IPS-18c (cell line): ENCODE results near the gene PDE8B.

ENCODE experiments used
- H3K4me3 ChIP-seq: 2 replicates; pipeline ENCODE4 v1.7.0; 2013; ENCODE audit warnings: low read depth, mild to moderate bottlenecking, low read length, moderate library complexity; ENCODE audit not compliant: insufficient read depth
- H3K9me3 ChIP-seq: one replicate; pipeline ENCODE4 v1.6.1; 2013; ENCODE audit warnings: mild to moderate bottlenecking, low read length, moderate library complexity; ENCODE audit not compliant: control insufficient read depth, insufficient read depth

Gene PDE8B

GRCh38 chr5:77420940-77421339 lies 210.5 kb downstream of the PDE8B start:
- no peak overlapping the region for H3K4me3 ChIP-seq
- H3K9me3 ChIP-seq: no peaks in the 10 kb centered on the region

DNA sequence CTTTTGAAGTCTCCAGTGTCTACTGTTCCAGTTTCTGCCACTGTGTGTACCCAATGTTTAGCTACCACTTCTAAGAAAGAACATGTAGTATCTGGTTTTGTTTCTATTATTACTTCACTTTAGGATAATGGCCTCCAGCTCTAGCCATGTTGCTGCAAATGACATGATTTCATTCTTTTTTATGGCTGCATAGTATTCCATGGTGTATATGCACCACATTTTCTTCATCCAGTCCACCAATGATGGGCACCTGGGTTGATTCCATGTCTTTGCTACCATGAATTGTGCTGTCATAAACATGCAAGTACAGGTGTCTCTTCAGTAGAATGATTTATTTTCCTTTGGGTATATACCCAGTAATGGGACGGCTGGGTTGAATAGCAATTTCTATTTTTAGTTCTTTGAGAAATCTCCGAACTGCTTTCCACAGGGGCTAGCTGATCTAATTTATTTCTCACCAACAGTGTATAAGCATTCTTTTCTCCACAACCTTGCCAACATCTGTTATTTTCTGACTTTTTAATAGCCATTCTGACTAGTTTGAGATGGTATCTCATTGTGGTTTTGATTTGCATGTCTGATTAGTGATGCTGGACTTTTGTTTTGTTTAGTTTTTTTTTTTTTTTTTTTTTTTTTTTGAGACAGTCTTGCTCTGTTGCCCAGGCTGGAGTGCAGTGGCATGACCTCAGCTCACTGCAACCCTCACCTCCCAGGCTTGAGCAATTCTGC lies 212.7 kb downstream of the PDE8B start:
- Histone ChIP-seq H3K9me3 (no peaks in the 10 kb centered on the region), H3K4me3 (no peak overlapping the region)

DNA sequence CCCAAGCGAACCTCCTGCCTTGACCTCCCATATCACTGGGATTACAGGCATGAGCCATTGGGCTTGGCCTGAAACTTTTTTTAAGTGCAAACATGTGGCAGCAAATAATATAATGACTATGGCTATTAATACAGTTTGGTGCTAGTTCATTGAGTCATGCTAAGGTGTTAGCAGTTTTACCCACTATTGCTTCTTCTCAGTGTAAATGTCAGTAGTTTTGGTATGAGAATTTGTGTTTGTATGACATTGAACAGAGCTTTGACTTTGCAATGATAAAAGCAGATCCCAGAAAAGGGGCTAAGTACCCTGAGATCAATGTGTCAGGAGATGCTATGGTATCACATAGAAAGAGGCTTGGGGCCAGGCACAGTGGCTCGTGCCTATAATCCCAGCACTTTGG lies 214.4 kb downstream of the PDE8B start:
- no peaks in the 10 kb centered on the region for H3K9me3 ChIP-seq
- no peak overlapping the region for H3K4me3 ChIP-seq

GRCh38 chr5:77425420-77425819 lies 214.9 kb downstream of the PDE8B start:
- no peaks in the 10 kb centered on the region for H3K9me3 ChIP-seq
- H3K4me3 ChIP-seq: no peak overlapping the region

- Histone ChIP-seq H3K4me3 (no peak overlapping the region), H3K9me3 (no peaks in the 10 kb centered on the region)
Measured at GRCh38 chr5:77425998-77426659, 215.6 kb downstream of the PDE8B start.

- no peaks in the 10 kb centered on the region for H3K9me3 ChIP-seq
- no peak overlapping the region for H3K4me3 ChIP-seq
Measured at GRCh38 chr5:77426670-77427069, 216.2 kb downstream of the PDE8B start.

DNA sequence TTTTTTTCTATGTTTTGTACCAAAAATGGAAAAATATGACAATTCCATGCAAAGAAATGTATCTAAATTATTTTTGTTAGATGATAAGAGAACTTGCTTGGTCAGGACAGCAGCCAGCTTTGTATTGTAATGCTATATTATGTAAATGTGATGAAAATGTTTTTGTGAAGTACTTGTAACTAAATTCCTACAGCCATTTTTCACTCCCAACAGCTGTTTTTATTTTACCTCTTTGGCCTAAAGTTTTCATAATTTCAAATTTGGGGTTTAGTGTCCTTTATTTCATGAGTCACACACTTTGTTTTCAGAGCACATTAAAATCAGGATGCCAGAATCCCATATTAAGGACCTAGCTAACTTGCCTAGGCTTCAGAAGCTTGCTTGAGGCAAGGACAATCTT lies 217.5 kb downstream of the PDE8B start:
- Histone ChIP-seq H3K9me3 (no peaks in the 10 kb centered on the region), H3K4me3 (no peak overlapping the region)

GRCh38 chr5:77428526-77428925 lies 218.0 kb downstream of the PDE8B start:
- no peak overlapping the region for H3K4me3 ChIP-seq
- no peaks in the 10 kb centered on the region for H3K9me3 ChIP-seq

- H3K9me3 ChIP-seq: no peaks in the 10 kb centered on the region
Measured at GRCh38 chr5:77430726-77431125, 220.2 kb downstream of the PDE8B start.

DNA sequence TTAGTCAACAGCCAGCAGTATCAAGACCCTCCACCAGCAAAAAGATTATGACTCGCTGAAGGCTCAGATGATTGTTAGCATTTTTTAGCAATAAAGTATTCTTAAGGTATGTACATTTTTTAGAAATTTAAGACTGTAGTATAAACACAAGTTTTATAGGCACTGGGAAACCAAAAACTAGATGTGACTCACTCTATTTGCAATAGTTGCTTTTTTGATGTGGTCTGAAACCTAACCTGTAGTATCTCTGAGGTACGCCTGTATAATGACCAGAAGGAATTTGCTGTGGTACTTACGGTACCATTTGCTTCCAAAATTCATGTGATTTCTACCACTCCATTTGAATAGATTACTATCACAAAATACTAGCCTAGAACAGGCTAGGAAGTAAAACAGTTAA lies 220.8 kb downstream of the PDE8B start:
- Histone ChIP-seq H3K4me3 (no peak overlapping the region), H3K9me3 (no peaks in the 10 kb centered on the region)

More at GRCh38 chr5:77430726-77431125, 220.2 kb downstream of the PDE8B start:
- no peak overlapping the region for H3K4me3 ChIP-seq

DNA sequence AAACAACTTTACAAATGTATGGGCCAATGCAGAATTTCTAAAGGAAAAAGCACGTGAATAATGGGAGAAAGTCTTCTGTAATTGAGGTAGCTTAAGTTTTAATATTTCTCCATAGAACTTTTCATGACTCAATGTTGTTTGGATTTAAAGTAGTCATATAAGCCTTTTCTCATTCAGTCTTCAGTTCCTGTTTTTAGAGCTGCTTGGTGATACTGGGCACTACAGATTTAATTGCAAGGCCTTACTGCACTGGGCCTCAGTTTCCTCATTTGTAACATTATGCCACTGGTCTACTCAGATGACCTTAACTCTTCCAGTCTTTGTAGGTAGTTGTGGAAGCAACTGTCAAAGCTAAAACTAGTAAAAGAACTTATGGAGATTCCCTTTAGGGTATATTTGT lies 221.2 kb downstream of the PDE8B start:
- Histone ChIP-seq H3K4me3 (no peak overlapping the region), H3K9me3 (no peaks in the 10 kb centered on the region)

GRCh38 chr5:77437194-77437593 lies 226.7 kb downstream of the PDE8B start:
- Histone ChIP-seq H3K4me3 (no peak overlapping the region), H3K9me3 (no peaks in the 10 kb centered on the region)

- no peak overlapping the region for H3K4me3 ChIP-seq
Measured at GRCh38 chr5:77438071-77438470, 227.6 kb downstream of the PDE8B start.

DNA sequence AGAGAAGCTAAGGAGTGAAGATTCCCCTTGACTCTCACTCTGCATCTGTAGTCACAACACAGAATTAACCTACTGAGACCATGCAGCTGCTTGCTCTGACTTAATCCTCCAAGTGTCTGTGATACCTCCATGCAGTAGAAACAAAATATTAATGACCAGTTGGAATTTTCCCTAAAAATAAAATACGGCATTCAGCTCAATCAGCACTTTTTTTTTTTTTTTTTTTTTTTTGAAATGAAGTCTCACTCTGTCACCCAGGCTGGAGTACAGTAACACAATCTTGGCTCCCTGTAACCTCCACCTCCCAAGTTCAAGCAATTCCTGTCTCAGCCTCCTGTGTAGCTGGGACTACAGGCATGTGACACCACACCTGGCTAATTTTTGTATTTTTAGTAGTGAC lies 233.2 kb downstream of the PDE8B start:
- no peak overlapping the region for H3K4me3 ChIP-seq
- no peaks in the 10 kb centered on the region for H3K9me3 ChIP-seq

More at GRCh38 chr5:77438071-77438470, 227.6 kb downstream of the PDE8B start:
- no peaks in the 10 kb centered on the region for H3K9me3 ChIP-seq

DNA sequence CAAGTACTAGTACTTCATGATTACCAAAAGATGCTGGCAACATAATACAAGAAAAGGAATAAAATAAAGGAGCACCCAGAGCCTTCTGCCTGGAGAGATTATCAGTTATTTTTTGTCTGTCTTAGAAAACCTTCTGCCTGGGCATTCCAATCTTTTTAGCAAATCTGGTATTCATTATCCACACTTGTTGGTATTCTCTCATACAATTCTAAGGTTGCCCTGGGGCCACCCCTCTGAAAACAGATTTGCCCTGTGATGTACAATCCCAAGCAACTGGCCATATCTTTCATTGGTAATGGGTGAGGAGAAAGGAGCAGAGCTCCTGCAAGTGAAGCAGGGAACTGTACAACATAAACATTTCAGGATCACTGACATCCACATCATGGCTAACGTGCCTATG lies 233.9 kb downstream of the PDE8B start:
- H3K9me3 ChIP-seq: no peaks in the 10 kb centered on the region

DNA sequence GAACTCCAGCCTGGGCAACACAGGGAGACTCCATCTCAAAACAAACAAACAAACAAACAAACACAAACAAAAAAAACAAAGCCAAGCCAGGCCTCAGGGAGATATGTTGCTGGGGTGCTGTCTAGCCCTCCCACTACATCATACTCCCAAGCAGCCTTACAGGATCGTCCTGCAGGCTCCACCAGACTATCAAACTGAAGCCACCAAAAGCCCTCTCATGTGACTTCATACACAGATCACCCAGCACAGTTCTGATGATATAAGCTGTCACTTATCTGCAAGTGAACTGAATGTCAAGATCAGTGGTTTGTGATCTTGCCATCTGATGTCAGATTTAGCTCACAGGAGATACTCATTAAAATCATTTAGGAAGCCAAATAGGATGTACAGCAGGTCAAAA lies 238.4 kb downstream of the PDE8B start:
- no peaks in the 10 kb centered on the region for H3K9me3 ChIP-seq
- H3K4me3 ChIP-seq: no peak overlapping the region

More for the DNA sequence above, 233.9 kb downstream of the PDE8B start:
- H3K4me3 ChIP-seq: no peak overlapping the region

DNA sequence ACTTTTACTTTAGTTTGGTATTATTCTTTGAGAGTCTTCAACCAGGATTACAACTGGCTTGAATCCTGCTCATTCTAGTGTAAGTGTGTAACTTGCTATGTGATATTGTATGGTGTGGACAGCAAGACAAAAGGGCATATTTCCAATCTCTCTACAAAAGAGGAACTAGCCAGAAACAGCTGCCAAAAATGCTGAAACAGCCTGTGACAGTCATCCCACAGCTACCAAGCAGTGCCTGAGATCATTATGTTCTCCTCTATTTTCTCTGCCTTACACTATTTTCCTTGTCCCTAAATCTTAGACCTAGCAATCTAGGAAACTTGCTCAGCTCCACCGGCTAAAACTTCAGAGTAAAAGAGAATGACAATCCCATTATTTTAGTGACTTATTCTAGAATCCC lies 238.8 kb downstream of the PDE8B start:
- H3K4me3 ChIP-seq: no peak overlapping the region
- H3K9me3 ChIP-seq: no peaks in the 10 kb centered on the region

DNA sequence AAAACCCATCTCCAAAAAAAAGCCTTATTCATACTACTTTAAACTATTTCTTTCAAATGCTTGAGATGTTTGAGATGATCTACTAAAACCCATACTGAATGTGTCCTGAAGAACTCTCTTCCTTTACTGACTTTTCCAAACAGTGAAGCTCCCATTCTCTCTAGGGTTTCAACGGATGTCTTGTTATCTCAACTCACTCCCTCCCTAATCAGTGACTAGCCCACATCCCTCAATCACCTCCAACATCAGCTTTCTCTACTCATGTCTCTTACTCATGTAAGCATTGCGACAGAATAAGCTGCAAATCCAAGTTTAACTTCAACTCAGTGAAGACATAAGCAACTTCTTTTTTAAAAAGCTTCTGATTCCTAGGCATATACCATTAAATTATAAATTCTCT lies 239.5 kb downstream of the PDE8B start:
- no peak overlapping the region for H3K4me3 ChIP-seq
- no peaks in the 10 kb centered on the region for H3K9me3 ChIP-seq

DNA sequence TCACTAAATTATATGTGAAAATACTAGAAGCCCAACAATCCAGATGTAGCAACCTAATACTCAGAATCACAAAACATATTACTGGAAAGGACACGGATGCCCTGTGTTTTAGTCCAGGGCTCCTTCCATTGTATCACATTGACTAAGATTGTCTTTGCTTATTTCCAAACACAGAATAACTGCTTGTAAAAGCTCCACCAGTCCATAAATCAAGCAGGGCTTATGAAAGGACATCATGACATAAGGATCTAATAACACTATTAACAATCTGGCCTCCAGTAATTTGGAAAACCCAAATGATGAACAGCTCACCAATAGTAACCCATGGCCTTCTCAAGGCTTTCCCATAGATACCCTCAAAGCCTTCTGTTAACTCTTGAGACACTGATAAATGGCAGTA lies 241.9 kb downstream of the PDE8B start:
- Histone ChIP-seq H3K4me3 (no peak overlapping the region), H3K9me3 (no peaks in the 10 kb centered on the region)
